GM21576 (cell line): ENCODE data around the gene CORO6.

Experiments used
- ATAC-seq: cut with Tn5 transposase; IDR thresholded peaks from one replicate; pipeline ENCODE4 v1.9.1; 2021; ENCODE audit warnings: mild to moderate bottlenecking, moderate library complexity; ENCODE audit not compliant: unreplicated experiment

Gene CORO6

GRCh38 chr17:29591737-29592608 lies 30.7 kb downstream of the CORO6 start:
- ATAC-seq: no peak

GRCh38 chr17:29591146-29591736 lies 31.5 kb downstream of the CORO6 start:
- no peak for ATAC-seq

GRCh38 chr17:29590411-29591145 lies 32.1 kb downstream of the CORO6 start:
- no peak for ATAC-seq

- peak; percentile 38 for ATAC-seq
Measured at GRCh38 chr17:29589524-29590410, 32.9 kb downstream of the CORO6 start, which contains the start of gene GIT1. Gene GIT1 (minus strand): TSS chr17:29589648. CDS start chr17:29589378, 270 bp downstream.

GRCh38 chr17:29588562-29589411 lies 33.9 kb downstream of the CORO6 start:
- ATAC-seq: no peak

GRCh38 chr17:29588017-29588561 lies 34.6 kb downstream of the CORO6 start:
- no peak for ATAC-seq

- no peak for ATAC-seq
Measured at GRCh38 chr17:29587591-29587990, 35.1 kb downstream of the CORO6 start.

GRCh38 chr17:29586676-29587469 lies 35.8 kb downstream of the CORO6 start:
- no peak for ATAC-seq

- no peak for ATAC-seq
Measured at GRCh38 chr17:29585080-29585751, 37.5 kb downstream of the CORO6 start.

- ATAC-seq: no peak
Measured at GRCh38 chr17:29584452-29585079, 38.1 kb downstream of the CORO6 start.

- ATAC-seq: no peak
Measured at GRCh38 chr17:29583324-29584248, 39.1 kb downstream of the CORO6 start.

GRCh38 chr17:29582772-29583171 lies 39.9 kb downstream of the CORO6 start:
- no peak for ATAC-seq

GRCh38 chr17:29582254-29582765 lies 40.4 kb downstream of the CORO6 start:
- ATAC-seq: no peak

- ATAC-seq: no peak
Measured at GRCh38 chr17:29581583-29582253, 41.0 kb downstream of the CORO6 start.

- ATAC-seq: peak; percentile 66
Measured at GRCh38 chr17:29579866-29580771, 42.6 kb downstream of the CORO6 start.
